Kidney epithelial cell (primary cell): ENCODE measurements around the gene MTHFD1L. TPM values are rescaled to one million over a fixed set of nuclear protein-coding genes. Genes with fewer than 3 reads are reported as not detected.
A peak's percentile ranks its signal among the peaks of the same experiment; 100 is the strongest.
"Not testable (repeated sequence)": the region's sequence is repeated elsewhere in the genome, so short reads cannot be mapped to it uniquely, and the experiment has no call there.

Experiments
- DNase-seq: peaks from one replicate; pipeline ENCODE4 v3.0.0-alpha.2; 2010; ENCODE audit warnings: low read depth
- H3K27me3 ChIP-seq: 2 replicates; pipeline ENCODE4 v1.6.0; 2011; ENCODE audit warnings: low read length; ENCODE audit not compliant: control insufficient read depth, insufficient read depth
- H3K36me3 ChIP-seq: 2 replicates; pipeline ENCODE4 v1.5.1; 2011; ENCODE audit warnings: low read length; ENCODE audit not compliant: control insufficient read depth, insufficient read depth
- H3K4me3 ChIP-seq: 2 replicates; pipeline ENCODE4 v1.5.1; 2011; ENCODE audit warnings: low read depth, mild to moderate bottlenecking, control low read depth, low read length
- CTCF ChIP-seq: IDR thresholded peaks from 2 replicates; pipeline ENCODE4 v1.5.1; 2011; ENCODE audit warnings: mild to moderate bottlenecking, moderate library complexity, low read length, control low read depth, inconsistent platforms; ENCODE audit not compliant: insufficient read depth, poor library complexity, severe bottlenecking
- total RNA-seq: library from RNA; depleted of rRNA; stranded (reverse); fragments of >200 nt; gene quantifications from 2 replicates; pipeline ENCODE4 v1.2.3, GENCODE V29; 2015

Gene MTHFD1L
- 92.7 and 116 TPM in 2 replicates for total RNA-seq

GRCh38 chr6:150865406-150866146, at the start of gene MTHFD1L:
Gene MTHFD1L, plus strand, starts transcription at chr6:150865702. Its CDS starts 121 bp downstream, at chr6:150865823.
- H3K4me3 ChIP-seq = peak within 1 kb of the TSS; percentile 57
- H3K27me3 ChIP-seq = no peaks in the 10 kb centered on the region
- DNase-seq = no peak
- peak; percentile 54 for TF ChIP-seq CTCF
- no peaks in the 10 kb centered on the region for H3K36me3 ChIP-seq

GRCh38 chr6:150816554-150816953, 48.9 kb upstream of the MTHFD1L start:
- H3K36me3 ChIP-seq, DNase-seq, H3K4me3 ChIP-seq, H3K27me3 ChIP-seq: not testable (repeated sequence)

- DNase-seq = no peak
- Histone ChIP-seq H3K36me3 (no peaks in the 10 kb centered on the region), H3K4me3 (no peak overlapping the region), H3K27me3 (no peaks in the 10 kb centered on the region)
- TF ChIP-seq CTCF = no peak
Measured at GRCh38 chr6:150822932-150823331, 42.6 kb upstream of the MTHFD1L start.

GRCh38 chr6:150826788-150827187, 38.7 kb upstream of the MTHFD1L start:
- no peaks in the 10 kb centered on the region for H3K27me3 ChIP-seq
- TF ChIP-seq CTCF = no peak
- no peaks in the 10 kb centered on the region for H3K36me3 ChIP-seq
- H3K4me3 ChIP-seq = no peak overlapping the region
- no peak for DNase-seq

- DNase-seq, H3K4me3 ChIP-seq, H3K36me3 ChIP-seq, H3K27me3 ChIP-seq: not testable (repeated sequence)
Measured at GRCh38 chr6:150828107-150828506, 37.4 kb upstream of the MTHFD1L start.

- no peak for DNase-seq
- H3K27me3 ChIP-seq = no peaks in the 10 kb centered on the region
- no peak for TF ChIP-seq CTCF
- H3K36me3 ChIP-seq = no peaks in the 10 kb centered on the region
- no peak overlapping the region for H3K4me3 ChIP-seq
Measured at GRCh38 chr6:150830439-150831165, 34.9 kb upstream of the MTHFD1L start.

GRCh38 chr6:150831577-150831976, 33.9 kb upstream of the MTHFD1L start:
- Histone ChIP-seq H3K4me3 (no peak overlapping the region), H3K27me3 (no peaks in the 10 kb centered on the region), H3K36me3 (no peaks in the 10 kb centered on the region)
- DNase-seq = no peak
- TF ChIP-seq CTCF = no peak
